ENCODE results near the gene ERICH6B. TPM values are rescaled to one million over a fixed set of nuclear protein-coding genes. Genes with fewer than 3 reads are reported as not detected.

ERICH6B gene
- total and polyA plus RNA-seq, 12 donors: not detected

DNA sequence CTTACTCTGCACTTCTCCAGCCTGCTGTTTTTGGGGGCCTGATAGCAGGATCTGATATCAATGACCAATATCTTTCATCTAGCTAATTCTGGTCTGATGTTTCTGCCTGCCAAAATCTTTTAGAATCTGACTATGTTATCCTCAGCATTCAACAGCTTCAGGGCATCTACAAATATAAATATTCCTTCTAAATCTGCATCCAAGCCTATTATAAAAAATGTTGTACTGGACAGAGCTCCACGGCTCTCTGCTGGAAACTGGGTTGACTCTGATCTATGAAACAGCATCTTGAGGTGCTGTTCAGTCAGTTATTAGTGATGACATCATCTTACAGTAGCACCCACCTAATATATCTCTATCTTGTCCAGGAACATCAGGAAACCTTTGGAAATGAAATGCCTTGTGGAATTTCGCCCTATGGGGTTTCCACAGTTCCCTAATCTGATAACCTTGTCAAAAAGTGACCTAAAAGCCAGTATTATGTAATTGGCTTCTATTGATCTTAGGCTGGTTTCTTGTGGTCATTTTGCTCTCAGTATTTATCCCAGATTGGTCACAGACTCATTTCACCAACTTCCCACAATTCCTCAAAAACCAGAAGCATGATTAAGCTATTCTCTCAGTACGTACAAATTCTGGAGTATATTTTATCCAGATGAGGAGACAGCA is 33.0 kb downstream of the ERICH6B start:
- ATAC-seq: no peak

GRCh38 chr13:45576466-45576865 is 39.1 kb downstream of the ERICH6B start:
- TF ChIP-seq, protein P1, sequence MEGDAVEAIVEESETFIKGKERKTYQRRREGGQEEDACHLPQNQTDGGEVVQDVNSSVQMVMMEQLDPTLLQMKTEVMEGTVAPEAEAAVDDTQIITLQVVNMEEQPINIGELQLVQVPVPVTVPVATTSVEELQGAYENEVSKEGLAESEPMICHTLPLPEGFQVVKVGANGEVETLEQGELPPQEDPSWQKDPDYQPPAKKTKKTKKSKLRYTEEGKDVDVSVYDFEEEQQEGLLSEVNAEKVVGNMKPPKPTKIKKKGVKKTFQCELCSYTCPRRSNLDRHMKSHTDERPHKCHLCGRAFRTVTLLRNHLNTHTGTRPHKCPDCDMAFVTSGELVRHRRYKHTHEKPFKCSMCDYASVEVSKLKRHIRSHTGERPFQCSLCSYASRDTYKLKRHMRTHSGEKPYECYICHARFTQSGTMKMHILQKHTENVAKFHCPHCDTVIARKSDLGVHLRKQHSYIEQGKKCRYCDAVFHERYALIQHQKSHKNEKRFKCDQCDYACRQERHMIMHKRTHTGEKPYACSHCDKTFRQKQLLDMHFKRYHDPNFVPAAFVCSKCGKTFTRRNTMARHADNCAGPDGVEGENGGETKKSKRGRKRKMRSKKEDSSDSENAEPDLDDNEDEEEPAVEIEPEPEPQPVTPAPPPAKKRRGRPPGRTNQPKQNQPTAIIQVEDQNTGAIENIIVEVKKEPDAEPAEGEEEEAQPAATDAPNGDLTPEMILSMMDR (IDR thresholded peaks at IDR 0.05): no peak
- Histone ChIP-seq H3K36me3 (no peaks in the 10 kb centered on the region), H3K27ac (no peak overlapping the region), H3K4me1 (no peaks in the 10 kb centered on the region), H3K27me3 (peaks cover 0 to 40% (median 10%) of the 10 kb centered on the region in 7 donors), H3K4me3 (no peak overlapping the region), H3K9me3 (no peaks in the 10 kb centered on the region)
- DNase-seq: no peak
- WGBS, 2 donors: 80 to 82% methylated on average over 4 of the region's 4 CpGs
- intact Hi-C loops (cut with DNase I): no loop called here
- no peak for ATAC-seq

More for the DNA sequence above, 33.0 kb downstream of the ERICH6B start:
- H3K27me3 ChIP-seq: peaks cover 0 to 33% (median 7%) of the 10 kb centered on the region in 7 donors
- intact Hi-C loops (cut with DNase I): no loop called here
- no peaks in the 10 kb centered on the region for H3K36me3 ChIP-seq
- no peak for DNase-seq
- H3K4me1 ChIP-seq: no peaks in the 10 kb centered on the region
- no peak overlapping the region for H3K4me3 ChIP-seq
- H3K27ac ChIP-seq: no peak overlapping the region
- TF ChIP-seq, protein P1 (IDR thresholded peaks at IDR 0.05): no peak
- no peaks in the 10 kb centered on the region for H3K9me3 ChIP-seq
- 56 to 70% methylated on average over 3 of the region's 3 CpGs for WGBS, 2 donors

GRCh38 chr13:45575830-45576180 is 39.7 kb downstream of the ERICH6B start:
- intact Hi-C loops (cut with DNase I): no loop called here
- H3K27ac ChIP-seq: no peak overlapping the region
- no peaks in the 10 kb centered on the region for H3K36me3 ChIP-seq
- TF ChIP-seq, protein P1 (IDR thresholded peaks at IDR 0.05): no peak
- no peak for ATAC-seq
- peaks cover 0 to 42% (median 10%) of the 10 kb centered on the region in 7 donors for H3K27me3 ChIP-seq
- 59 to 75% methylated on average over 1 of the region's 1 CpG for WGBS, 2 donors
- no peaks in the 10 kb centered on the region for H3K4me1 ChIP-seq
- no peak overlapping the region for H3K4me3 ChIP-seq
- no peaks in the 10 kb centered on the region for H3K9me3 ChIP-seq
- no peak for DNase-seq

- Histone ChIP-seq H3K9me3 (no peaks in the 10 kb centered on the region), H3K4me3 (no peak overlapping the region), H3K27ac (no peak overlapping the region), H3K4me1 (no peaks in the 10 kb centered on the region), H3K27me3 (peaks cover 0 to 42% (median 10%) of the 10 kb centered on the region in 7 donors), H3K36me3 (no peaks in the 10 kb centered on the region)
- 84 to 89% methylated on average over 16 of the region's 16 CpGs for WGBS, 2 donors
- DNase-seq: no peak
- TF ChIP-seq, protein P1 (IDR thresholded peaks at IDR 0.05): no peak
- no peak for ATAC-seq
- intact Hi-C loops (cut with DNase I): no loop called here
Measured at GRCh38 chr13:45575146-45575829, 40.3 kb downstream of the ERICH6B start.

Data from heart right ventricle (tissue), 16 donors.